HepG2 (cell line): Measurements from ENCODE around the gene NSD2. TPM values are rescaled to one million over a fixed set of nuclear protein-coding genes. Genes with fewer than 3 reads are reported as not detected.

Experiments used
- ATAC-seq: fragments of 200-7000 bp; cut with Tn5 transposase; 3 replicates; pipeline ENCODE4 v1.9.1; 2020; ENCODE audit warnings: mild to moderate bottlenecking, moderate library complexity
- BruUV-seq: library from RNA; stranded (reverse); fragments of 400-500 nt; replicated peaks from 2 replicates; lab custom pipeline; 2021; lab: Mats Ljungman, UMichigan
- CTCF ChIA-PET: fragments of 300-600 bp; formaldehyde crosslinking; extraction: SDS; loops from one replicate; lab custom pipeline; 2021; ENCODE audit warnings: low total read pairs, inconsistent platforms, low intra/inter-chr PET ratio; lab: Yijun Ruan, JAX
- POLR2A ChIA-PET: fragments of 350-600 bp; sonication (Branson Sonifier 250); formaldehyde crosslinking; loops from one replicate; lab custom pipeline; 2020; ENCODE audit warnings: antibody characterized with exemption, inconsistent platforms; lab: Yijun Ruan, JAX
- DNase-seq: peaks from one replicate; pipeline ENCODE4 v3.0.0-alpha.2; 2015; ENCODE audit warnings: low spot score
- FAIRE-seq: peaks from 3 replicates; lab custom pipeline; 2011; peaks lifted over from hg19 to GRCh38; lab: Jason Lieb, UNC
- H2AFZ ChIP-seq: one replicate; pipeline ENCODE4 v1.6.1; 2011; ENCODE audit warnings: low read length, inconsistent platforms
- H3K27ac ChIP-seq: fragments of 300-600 bp; 3 replicates; pipeline ENCODE4 v1.8.0; 2011; ENCODE audit warnings: mixed run types, mild to moderate bottlenecking, mixed read lengths, low read length, inconsistent platforms; ENCODE audit not compliant: insufficient read depth; ENCODE audit errors: extremely low read length
- H3K27me3 ChIP-seq, 2 experiments: fragments of 200-600 bp in 1 of 2; 2 replicates in 1 of 2; 3 replicates in 1 of 2; pipeline versions ENCODE4 v1.6.0 to v1.8.0; 2011; ENCODE audit warnings: low read length in 2 of 2, mild to moderate bottlenecking in 2 of 2, moderate library complexity in 2 of 2, inconsistent platforms in 1 of 2; ENCODE audit not compliant: insufficient read depth in 2 of 2, control insufficient read depth in 1 of 2
- H3K36me3 ChIP-seq, 2 experiments: fragments of 200-600 bp in 1 of 2; replicated peaks in 1 of 2; 2 replicates in 1 of 2; 3 replicates in 1 of 2; pipeline versions ENCODE4 v1.5.1 to v1.8.0; 2011; ENCODE audit warnings: low read length in 2 of 2, inconsistent platforms in 1 of 2; ENCODE audit not compliant: insufficient read depth in 2 of 2, control insufficient read depth in 1 of 2
- H3K4me1 ChIP-seq: 2 replicates; pipeline ENCODE4 v1.5.1; 2012; ENCODE audit warnings: low read length, inconsistent platforms; ENCODE audit not compliant: insufficient read depth
- H3K4me2 ChIP-seq: 2 replicates; pipeline ENCODE4 v1.6.0; 2011; ENCODE audit warnings: low read depth, low read length, inconsistent platforms
- H3K4me3 ChIP-seq, 3 experiments: fragments of 200-600 bp in 1 of 3; sonication (generic), shearing (Covaris generic) in 1 of 3; replicated peaks in 1 of 3; 2 replicates each; pipeline ENCODE4 v1.5.1; 2011 to 2016; ENCODE audit warnings: low read length in 3 of 3, inconsistent platforms in 2 of 3, low read depth in 2 of 3, mild to moderate bottlenecking in 2 of 3, control low read depth in 1 of 3, mixed read lengths in 1 of 3; ENCODE audit not compliant: insufficient read depth in 1 of 3
- H3K79me2 ChIP-seq: one replicate; pipeline ENCODE4 v1.6.1; 2011; ENCODE audit warnings: low read length, inconsistent platforms; ENCODE audit not compliant: insufficient read depth
- H3K9ac ChIP-seq: 2 replicates; pipeline ENCODE4 v1.6.0; 2011; ENCODE audit warnings: mild to moderate bottlenecking, low read depth, low read length, inconsistent platforms; ENCODE audit not compliant: insufficient read depth
- H3K9me3 ChIP-seq: 2 replicates; pipeline ENCODE4 v1.5.1; 2012; ENCODE audit warnings: mild to moderate bottlenecking, low read length
- H4K20me1 ChIP-seq: 2 replicates; pipeline ENCODE4 v1.6.0; 2011; ENCODE audit warnings: inconsistent platforms, mild to moderate bottlenecking, low read length, moderate library complexity; ENCODE audit not compliant: insufficient read depth
- AGO2 ChIP-seq: fragments of 200-400 bp; formaldehyde crosslinking; optimal IDR thresholded peaks from 2 replicates; pipeline ENCODE3; 2017; ENCODE audit warnings: mild to moderate bottlenecking, low read depth, low read length, moderate library complexity
- AKAP8 ChIP-seq: sonication (generic); formaldehyde crosslinking; IDR thresholded peaks from 2 replicates; pipeline ENCODE4 v1.5.1; 2020; ENCODE audit warnings: mild to moderate bottlenecking, missing genetic modification reagents
- POLR2G ChIP-seq: fragments of 200-400 bp; formaldehyde crosslinking; IDR thresholded peaks from 2 replicates; pipeline ENCODE4 v1.6.1; 2018; ENCODE audit warnings: mild to moderate bottlenecking, low read depth, low read length, moderate library complexity
- RCOR2 ChIP-seq: IDR thresholded peaks from 2 replicates; pipeline ENCODE4 v1.6.1; 2016; ENCODE audit warnings: missing biosample characterization, missing genetic modification reagents
- ZBTB42 ChIP-seq: sonication (generic); formaldehyde crosslinking; IDR thresholded peaks from 2 replicates; pipeline ENCODE4 v1.5.0; 2020; ENCODE audit warnings: mild to moderate bottlenecking, missing genetic modification reagents
- ZNF414 ChIP-seq: sonication (generic); formaldehyde crosslinking; IDR thresholded peaks from 2 replicates; pipeline ENCODE4 v1.5.0; 2020; ENCODE audit warnings: missing genetic modification reagents
- ZNF607 ChIP-seq: sonication (generic); formaldehyde crosslinking; IDR thresholded peaks from 2 replicates; pipeline ENCODE4 v1.5.1; 2020; ENCODE audit warnings: missing genetic modification reagents, mild to moderate bottlenecking, borderline replicate concordance
- WGBS: methylation state at CpG from one replicate; pipeline ENCODE4 v1.1.6; 2017; ENCODE audit warnings: low lambda C conversion rate; 5-methylcytosine and 5-hydroxymethylcytosine counted together
- in situ Hi-C: cut with HindIII; loops from 2 replicates; pipeline ENCODE4 v1.10.0; 2017; ENCODE audit warnings: low pct_unique_long_range_greater_than_20kb; ENCODE audit not compliant: extremely low pct_ligation_motif_present
- intact Hi-C: fragments of 100-400 bp; cut with micrococcal nuclease; formaldehyde crosslinking; loops from one replicate; pipeline ENCODE4 v1.10.0; 2022; ENCODE audit not compliant: unreplicated experiment
- polyA plus RNA-seq, 8 experiments: library from polyadenylated mRNA; depleted of rRNA in 3 of 8; stranded (reverse) in 7 of 8; unstranded in 1 of 8; fragments of >200 nt; fragmentation: Illumina TruSeq in 4 of 8; extraction: Trizol in 4 of 8; gene quantifications; 2 replicates each; pipeline versions ENCODE4 v1.2.1 to v1.2.3, GENCODE V29; 2011 to 2016; ENCODE audit warnings: low read depth in 4 of 8, missing spikeins in 1 of 8, mixed read lengths in 1 of 8; ENCODE audit not compliant: insufficient read depth in 1 of 8
- total RNA-seq, 5 experiments: library from RNA; depleted of rRNA; stranded (reverse); fragments of >200 nt; fragmentation: Illumina TruSeq; extraction: Trizol; gene quantifications; 2 replicates each; pipeline ENCODE4 v1.2.3, GENCODE V29; 2016; ENCODE audit warnings: low read depth in 1 of 5

NSD2 gene
- total and polyA plus RNA-seq, 2 of the 13 experiments (the other 11 are each of a cell fraction or from before 2014, with no cell fraction given), result 22.0 to 65.9 TPM

DNA sequence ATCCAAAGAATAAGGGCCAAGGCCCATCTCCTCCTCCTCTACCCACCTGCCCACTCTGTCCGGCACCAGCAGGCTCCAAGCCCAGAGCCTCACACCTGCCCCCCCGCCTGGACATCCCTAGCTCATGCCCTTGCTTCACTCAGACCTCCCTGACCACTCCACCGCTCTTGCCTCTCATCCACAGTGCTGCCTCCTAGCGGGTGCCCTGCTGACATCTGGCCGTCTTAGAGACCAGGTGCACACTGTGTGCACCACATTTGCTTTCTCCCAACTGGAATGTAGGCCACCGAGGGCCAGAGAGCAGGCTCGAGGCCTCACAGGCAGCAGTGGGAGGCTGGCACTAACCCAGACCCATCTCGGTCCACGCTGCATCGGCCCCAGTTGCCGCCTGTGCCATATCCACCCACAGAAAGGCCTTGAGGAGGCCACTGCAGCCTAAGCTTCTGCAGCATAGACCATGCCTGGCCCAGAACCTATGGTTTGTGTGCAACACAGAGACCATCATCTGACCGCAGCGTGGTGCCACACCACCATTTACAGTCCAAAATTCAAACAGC lies 28.8 kb upstream of the NSD2 start (continued):
- TF ChIP-seq ZNF607 (no peak), RCOR2 (CRISPR knock-in tag) (no peak), AKAP8 (CRISPR knock-in tag) (no peak), POLR2G (no peak), ZBTB42 (CRISPR knock-in tag) (no peak)

- in situ Hi-C loops, result no loop called here
- Histone ChIP-seq H3K36me3 (peaks cover 34 to 71% of the 10 kb centered on the region in 2 experiments), H2AFZ (no peak overlapping the region), H3K27ac (no peak overlapping the region), H3K27me3 (no peaks in the 10 kb centered on the region), H4K20me1 (no peaks in the 10 kb centered on the region; the same call in 1 of the 2 replicates), H3K4me2 (no peak overlapping the region), H3K9me3 (no peaks in the 10 kb centered on the region), H3K4me1 (no peaks in the 10 kb centered on the region), H3K9ac (no peak overlapping the region), H3K4me3 (no peak overlapping the region), H3K79me2 (peaks cover 10% of the 10 kb centered on the region)
- FAIRE-seq (no peak), ATAC-seq (no peak), DNase-seq (no peak)
- TF ChIP-seq AGO2, result peak; percentile 18
- no peak for TF ChIP-seq ZNF414 (CRISPR knock-in tag)
- BruUV-seq, result no TSS peak
- 86% methylated on average over 16 of the region's 17 CpGs for WGBS
- ChIA-PET CTCF (no interaction called here), POLR2A (no interaction called here)
- intact Hi-C loops, result no loop called here
These were observed 28.2 kb upstream of the NSD2 start for GRCh38 chr4:1842993-1843448.
